Measurements from ENCODE around the gene HNRNPUL1.

Gene HNRNPUL1

GRCh38 chr19:41308450-41309179 lies 44.4 kb downstream of the HNRNPUL1 start:
- DNase-seq (ENCODE audit: low read depth, low spot score), result peak; percentile 86

DNA sequence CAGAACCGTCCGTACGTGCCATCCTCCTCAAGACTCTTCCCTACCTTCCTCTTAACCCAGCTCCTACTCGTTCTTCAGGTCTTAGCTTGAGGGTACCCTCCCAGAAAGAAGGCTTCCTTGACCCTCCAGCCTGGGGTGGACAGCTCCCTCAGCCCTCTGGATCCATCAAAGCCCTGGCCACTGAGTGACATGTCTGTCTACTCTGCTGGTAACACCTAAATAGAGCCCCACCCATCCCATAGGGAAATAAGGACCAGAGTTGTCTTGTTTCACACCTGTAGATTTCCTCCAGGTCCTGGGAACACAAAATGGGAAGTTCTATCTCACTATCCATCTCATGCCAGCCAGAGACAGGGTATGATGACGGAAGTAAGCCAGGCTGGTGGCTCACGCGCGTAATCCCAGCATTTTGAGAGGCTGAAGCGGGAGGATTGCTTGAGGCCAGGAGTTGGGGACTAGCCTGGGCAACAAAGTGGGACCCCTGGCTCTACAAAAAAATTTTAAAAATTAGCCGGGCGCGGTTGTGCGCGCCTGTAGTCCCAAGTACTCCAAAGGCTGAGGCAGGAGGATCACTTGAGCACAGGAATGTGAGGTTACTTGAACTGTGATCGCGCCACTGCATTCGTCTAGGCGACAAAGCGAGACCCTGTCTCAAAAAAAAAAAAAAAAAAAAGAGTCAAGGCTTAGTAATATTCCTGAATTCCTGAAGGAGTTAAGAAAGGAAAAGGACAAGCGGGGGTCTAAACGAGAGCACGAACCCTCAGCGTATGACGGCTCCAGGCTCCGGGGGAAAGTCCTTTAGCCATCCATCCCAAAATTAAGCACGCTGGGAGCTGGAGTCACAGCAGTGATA lies 45.2 kb downstream of the HNRNPUL1 start:
- no peak for DNase-seq (ENCODE audit: low read depth, low spot score)

DNA sequence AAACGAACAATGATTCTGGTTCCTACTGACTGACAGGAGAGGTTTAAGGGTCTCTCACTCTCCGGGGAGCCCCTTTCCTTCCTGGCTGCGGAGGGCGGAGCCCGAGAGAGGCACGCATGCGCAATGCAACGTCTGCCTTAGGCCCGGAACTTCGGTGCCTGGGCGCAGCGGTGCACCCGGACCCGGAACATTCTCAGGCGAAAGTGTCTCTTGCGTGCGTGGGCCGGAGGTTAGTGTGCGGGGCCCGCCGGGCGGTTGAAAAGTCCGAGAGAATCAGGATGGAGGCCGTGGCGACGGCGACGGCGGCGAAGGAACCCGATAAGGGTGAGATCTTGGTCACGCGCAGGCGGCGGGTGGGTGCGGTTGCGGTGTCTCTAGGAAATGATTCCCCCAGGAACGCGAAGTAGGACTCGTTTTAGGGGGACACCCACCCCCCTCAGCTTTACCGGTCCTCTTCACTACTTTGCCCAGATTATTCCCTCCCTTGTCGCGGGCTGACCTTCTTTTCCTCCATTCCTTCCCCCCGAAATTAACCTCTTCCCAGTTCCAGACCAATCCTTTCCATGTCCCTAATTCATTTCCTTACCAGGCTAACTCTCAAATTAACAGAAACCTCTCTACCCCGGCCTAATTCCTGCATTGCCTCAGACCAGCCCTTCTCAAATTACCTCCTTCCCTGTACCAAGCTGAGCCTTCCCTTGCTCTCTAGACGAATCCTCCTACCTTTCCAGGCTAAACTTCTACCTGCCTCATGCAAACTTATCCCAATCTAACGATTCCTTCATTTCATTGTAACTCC lies 46.1 kb downstream of the HNRNPUL1 start, which contains the start of gene CCDC97:
Gene CCDC97, plus strand, starts transcription at position 140 of the 799 bp plus-strand sequence. Its CDS starts 139 bp downstream, at position 279.
- peak; percentile 72 for DNase-seq (ENCODE audit: low read depth, low spot score)

DNA sequence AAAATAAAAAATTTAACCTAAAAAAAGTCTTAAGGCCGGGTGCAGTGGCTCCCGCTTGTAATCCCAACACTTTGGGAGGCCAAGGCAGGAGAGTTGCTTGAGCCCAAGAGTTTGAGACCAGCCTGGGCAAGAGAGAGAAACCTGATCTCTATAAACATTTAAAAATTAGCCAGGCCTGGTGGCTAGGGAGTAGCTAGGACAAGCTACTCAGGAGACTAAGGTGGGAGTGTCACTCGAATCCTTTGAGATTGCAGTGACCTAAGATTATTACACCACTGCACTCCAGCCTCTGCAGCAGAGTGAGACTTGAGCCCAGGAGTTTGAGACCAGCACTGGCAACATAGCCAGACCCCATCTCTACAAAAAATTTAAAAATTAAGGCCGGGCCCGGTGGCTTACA lies 46.9 kb downstream of the HNRNPUL1 start:
- no peak for DNase-seq (ENCODE audit: low read depth, low spot score)

DNA sequence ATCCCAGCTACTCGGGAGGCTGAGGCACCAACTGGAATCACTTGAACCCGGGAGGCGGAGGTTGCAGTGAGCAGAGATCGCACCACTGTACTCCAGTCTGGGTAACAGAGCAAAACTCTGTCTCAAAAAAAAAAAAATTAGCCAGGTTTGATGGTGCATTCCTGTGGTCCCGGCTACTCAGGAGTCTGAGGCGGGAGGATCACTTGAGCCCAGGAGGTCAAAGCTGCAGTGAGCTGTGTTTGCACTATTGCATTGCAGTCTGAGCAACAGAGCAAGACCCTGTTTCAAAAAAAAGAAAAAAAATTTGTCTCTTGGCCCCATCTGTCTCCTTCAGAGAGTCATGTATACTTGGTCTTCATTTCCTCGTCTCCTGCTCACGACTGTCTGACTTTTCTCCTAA lies 47.4 kb downstream of the HNRNPUL1 start:
- DNase-seq (ENCODE audit: low read depth, low spot score), result no peak

- DNase-seq (ENCODE audit: low read depth, low spot score), result no peak
Observed at GRCh38 chr19:41316306-41316920, 52.2 kb downstream of the HNRNPUL1 start.

DNA sequence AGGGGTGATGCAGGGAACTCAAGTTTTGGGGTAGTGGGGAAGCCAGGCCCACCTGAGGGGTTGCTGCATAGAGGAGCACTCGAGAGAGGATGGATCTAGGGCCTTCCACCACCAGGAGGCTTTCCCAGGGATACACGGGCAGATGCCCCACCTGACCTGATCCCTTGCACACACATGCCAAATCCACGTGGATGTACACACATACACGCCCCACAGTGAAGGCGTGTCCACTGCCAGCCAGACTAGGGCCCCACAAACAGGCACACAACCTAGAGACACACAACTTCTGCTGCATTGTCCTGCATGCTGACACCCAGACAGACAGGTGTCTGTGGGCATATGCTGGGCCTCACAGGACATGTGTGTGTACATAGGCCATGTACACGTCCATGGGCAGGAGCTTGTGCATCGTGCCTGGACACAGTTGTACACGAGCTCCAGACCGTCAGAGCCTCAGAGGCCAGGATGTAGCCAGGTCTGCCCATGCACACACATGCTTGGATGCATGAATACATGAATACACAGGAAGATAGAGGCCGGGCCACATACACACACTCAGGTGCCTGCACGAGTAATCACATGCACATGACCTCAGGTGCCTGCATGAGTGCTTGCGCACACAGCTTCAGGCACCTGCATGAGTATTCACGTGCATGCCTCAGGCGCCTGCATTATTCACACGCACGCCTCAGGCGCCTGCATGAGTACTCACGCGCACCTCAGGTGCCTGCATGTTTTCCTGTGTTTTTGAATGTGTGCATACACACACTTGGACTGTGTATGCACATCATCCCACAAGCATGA lies 54.7 kb downstream of the HNRNPUL1 start:
- DNase-seq (ENCODE audit: low read depth, low spot score), result no peak

DNA sequence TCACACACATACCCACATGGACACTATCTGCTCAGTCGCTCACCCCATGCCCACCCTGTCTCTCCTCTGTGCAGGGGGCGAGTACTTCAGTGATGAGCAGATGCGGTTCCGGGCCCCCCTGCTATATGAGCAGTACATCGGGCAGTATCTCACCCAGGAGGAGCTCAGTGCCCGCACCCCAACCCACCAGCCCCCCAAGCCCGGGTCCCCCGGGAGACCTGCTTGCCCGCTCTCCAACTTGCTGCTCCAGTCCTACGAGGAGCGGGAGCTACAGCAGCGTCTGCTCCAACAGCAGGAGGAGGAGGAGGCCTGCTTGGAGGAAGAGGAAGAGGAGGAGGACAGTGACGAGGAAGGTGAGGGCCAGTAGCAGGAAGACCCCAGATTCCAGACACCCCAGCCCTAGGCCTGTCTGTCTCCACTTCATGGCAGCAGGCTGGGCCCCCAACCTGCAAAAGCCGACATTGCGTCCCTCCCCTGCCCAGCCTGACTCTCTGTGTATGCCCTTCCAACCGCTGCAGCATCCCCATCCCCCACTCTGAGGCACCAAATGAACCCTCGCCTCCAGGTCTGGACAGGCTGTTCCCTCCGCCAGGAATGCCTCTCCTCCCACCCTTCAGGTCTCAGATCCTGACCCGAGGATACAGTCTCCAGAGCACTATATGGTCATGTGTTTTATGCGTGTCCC lies 55.5 kb downstream of the HNRNPUL1 start:
- DNase-seq (ENCODE audit: low read depth, low spot score), result no peak

DNA sequence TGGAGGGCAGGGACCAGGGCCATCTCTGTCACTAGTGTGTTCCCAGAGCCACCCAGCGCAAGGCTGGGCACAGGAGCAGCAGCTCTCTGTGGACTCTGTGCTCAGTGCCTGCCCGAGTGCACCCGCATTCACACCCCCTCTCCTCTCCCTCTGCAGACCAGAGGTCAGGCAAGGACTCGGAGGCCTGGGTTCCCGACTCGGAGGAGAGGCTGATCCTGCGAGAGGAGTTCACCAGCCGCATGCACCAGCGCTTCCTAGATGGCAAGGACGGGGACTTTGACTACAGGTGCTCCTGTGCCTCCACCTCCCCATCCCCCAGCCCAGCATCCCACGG lies 56.0 kb downstream of the HNRNPUL1 start:
- no peak for DNase-seq (ENCODE audit: low read depth, low spot score)

GRCh38 chr19:41320568-41320967 lies 56.4 kb downstream of the HNRNPUL1 start:
- no peak for DNase-seq (ENCODE audit: low read depth, low spot score)

GRCh38 chr19:41321204-41321599 lies 57.0 kb downstream of the HNRNPUL1 start:
- DNase-seq (ENCODE audit: low read depth, low spot score), result no peak

- no peak for DNase-seq (ENCODE audit: low read depth, low spot score)
Observed at GRCh38 chr19:41321600-41322270, 57.6 kb downstream of the HNRNPUL1 start.

- no peak for DNase-seq (ENCODE audit: low read depth, low spot score)
Observed at GRCh38 chr19:41322451-41322850, 58.3 kb downstream of the HNRNPUL1 start.

GRCh38 chr19:41323023-41323422 lies 58.9 kb downstream of the HNRNPUL1 start:
- DNase-seq (ENCODE audit: low read depth, low spot score), result no peak

DNA sequence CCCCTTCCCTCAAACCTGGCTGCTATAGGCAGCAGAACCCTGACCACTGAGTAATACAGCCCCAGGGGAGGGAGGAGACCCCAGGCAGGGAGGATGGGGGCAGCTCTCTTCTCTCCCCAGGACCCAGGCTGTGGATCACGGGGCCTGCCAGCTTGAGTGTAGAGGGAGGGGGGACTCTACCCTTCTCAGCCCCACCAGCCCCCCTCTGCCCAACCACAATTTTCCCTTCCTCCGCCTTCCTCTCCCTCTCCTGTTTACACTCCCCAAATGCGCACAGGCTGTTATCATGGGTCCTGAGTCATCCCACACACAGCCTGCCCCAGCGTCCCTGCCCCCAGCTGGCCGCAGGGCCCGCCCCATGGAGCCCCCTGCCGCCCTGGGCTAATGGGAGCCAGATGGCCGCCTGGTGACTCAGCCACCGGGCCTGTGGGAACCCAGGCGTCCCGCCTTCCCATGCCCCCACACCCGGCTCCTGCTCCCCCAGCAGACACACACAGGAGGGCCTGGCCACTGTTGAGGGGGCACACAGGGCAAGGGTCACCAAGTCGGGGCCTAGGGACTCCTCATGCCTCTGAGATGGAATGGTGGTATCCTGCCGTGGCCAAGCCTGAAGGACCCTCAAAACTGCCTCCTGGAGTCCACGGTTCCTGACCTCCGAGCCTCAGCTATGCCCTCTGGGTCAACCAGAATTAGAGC lies 59.4 kb downstream of the HNRNPUL1 start:
- no peak for DNase-seq (ENCODE audit: low read depth, low spot score)

GRCh38 chr19:41324231-41324702 lies 60.1 kb downstream of the HNRNPUL1 start:
- DNase-seq (ENCODE audit: low read depth, low spot score), result no peak

GRCh38 chr19:41324921-41325639 lies 60.9 kb downstream of the HNRNPUL1 start:
- DNase-seq (ENCODE audit: low read depth, low spot score), result no peak

GRCh38 chr19:41325640-41325946 lies 61.4 kb downstream of the HNRNPUL1 start:
- no peak for DNase-seq (ENCODE audit: low read depth, low spot score)
